Measurements from ENCODE around the gene KRT72. TPM values are rescaled to one million over a fixed set of nuclear protein-coding genes. Genes with fewer than 3 reads are reported as not detected.

The KRT72 gene
- total RNA-seq (2014; rRNA removed; shearing (Covaris generic)), result not detected in 2 replicates
- polyA plus RNA-seq (2016; fragmentation: Nextera tagmentation; extraction: Ambion mirVana), result not detected in 2 replicates
- long read RNA-seq, result 0 reads

- Histone ChIP-seq H3K36me3 (ENCODE audit: insufficient read depth) (no peaks in the 10 kb centered on the region), H3K4me2 (peak within 1 kb of the TSS; percentile 62), H3K4me3 (peak within 1 kb of the TSS; percentile 42), H3K27ac (ENCODE audit: low read depth) (no peak within 1 kb of the TSS), H2AFZ (peak within 1 kb of the TSS; percentile 84), H3K4me1 (ENCODE audit: insufficient read depth) (no peaks in the 10 kb centered on the region), H3K79me2 (replicated peaks; ENCODE audit: insufficient read depth) (no peaks in the 10 kb centered on the region), H3F3A (replicated peaks; ENCODE audit: low read depth) (no peaks in the 10 kb centered on the region), H4K20me1 (replicated peaks; ENCODE audit: insufficient read depth) (no peaks in the 10 kb centered on the region), H3K9me2 (ENCODE audit: insufficient read depth) (no peaks in the 10 kb centered on the region), H3K27me3 (ENCODE audit: insufficient read depth) (peaks cover 24% of the 10 kb centered on the region)
- Mint-ChIP-seq H3K4me1 (no peaks in the 10 kb centered on the region), H3K27ac (no peak within 1 kb of the TSS), H3K4me3 (peak within 1 kb of the TSS; percentile 40; the same call in 1 of the 3 replicates), H3K36me3 (ENCODE audit: low read depth) (no peaks in the 10 kb centered on the region), H3K9me3 (no peaks in the 10 kb centered on the region; the same call in 2 of the 3 replicates), H3K27me3 (ENCODE audit: insufficient read depth, low read depth, poor library complexity) (peaks cover 12% of the 10 kb centered on the region)
- TF ChIP-seq ZNF331 (CRISPR knock-in tag; IDR thresholded peaks at IDR 0.05; ENCODE audit: low read depth), result no peak
- no peak for TF ChIP-seq ZNF114 (CRISPR knock-in tag; IDR thresholded peaks at IDR 0.05)
- no peak for TF ChIP-seq ZNF462 (CRISPR knock-in tag; IDR thresholded peaks at IDR 0.05)
- no peak for TF ChIP-seq STAT1 (IDR thresholded peaks at IDR 0.05; ENCODE audit: unreplicated experiment)
- TF ChIP-seq POLR2AphosphoS5 (IDR thresholded peaks at IDR 0.05; ENCODE audit: low read depth), result no peak
- no peak for TF ChIP-seq EZH2 (IDR thresholded peaks at IDR 0.05; ENCODE audit: low read depth, unreplicated experiment)
- TF ChIP-seq CREB1 (CRISPR knock-in tag; IDR thresholded peaks at IDR 0.05; ENCODE audit: low read depth), result no peak
- TF ChIP-seq EZH2phosphoT487 (IDR thresholded peaks at IDR 0.05; ENCODE audit: unreplicated experiment), result no peak
- TF ChIP-seq JUNB (IDR thresholded peaks at IDR 0.05; ENCODE audit: unreplicated experiment), result no peak
- no peak for TF ChIP-seq CTCF (conservative IDR thresholded peaks at IDR 0.05; ENCODE audit: low read depth in 2 of 2)
- TF ChIP-seq REST (IDR thresholded peaks at IDR 0.05; ENCODE audit: unreplicated experiment), result no peak
- TF ChIP-seq NANOG (IDR thresholded peaks at IDR 0.05; ENCODE audit: borderline replicate concordance), result no peak
- no peak for TF ChIP-seq ETS1 (IDR thresholded peaks at IDR 0.05)
- DNase-seq (ENCODE audit: low spot score), result peak; percentile 71
- ATAC-seq, result peak; percentile 91
Observed at GRCh38 chr12:52600941-52601481, at the start of gene KRT72. Gene KRT72 (minus strand): TSS chr12:52601463. CDS start chr12:52601452, 11 bp downstream.

Data from GM23338 (cell line).